Measurements from ENCODE around the gene PIEZO1.
A peak's percentile ranks its signal among the peaks of the same experiment; 100 is the strongest.

The PIEZO1 gene

DNA sequence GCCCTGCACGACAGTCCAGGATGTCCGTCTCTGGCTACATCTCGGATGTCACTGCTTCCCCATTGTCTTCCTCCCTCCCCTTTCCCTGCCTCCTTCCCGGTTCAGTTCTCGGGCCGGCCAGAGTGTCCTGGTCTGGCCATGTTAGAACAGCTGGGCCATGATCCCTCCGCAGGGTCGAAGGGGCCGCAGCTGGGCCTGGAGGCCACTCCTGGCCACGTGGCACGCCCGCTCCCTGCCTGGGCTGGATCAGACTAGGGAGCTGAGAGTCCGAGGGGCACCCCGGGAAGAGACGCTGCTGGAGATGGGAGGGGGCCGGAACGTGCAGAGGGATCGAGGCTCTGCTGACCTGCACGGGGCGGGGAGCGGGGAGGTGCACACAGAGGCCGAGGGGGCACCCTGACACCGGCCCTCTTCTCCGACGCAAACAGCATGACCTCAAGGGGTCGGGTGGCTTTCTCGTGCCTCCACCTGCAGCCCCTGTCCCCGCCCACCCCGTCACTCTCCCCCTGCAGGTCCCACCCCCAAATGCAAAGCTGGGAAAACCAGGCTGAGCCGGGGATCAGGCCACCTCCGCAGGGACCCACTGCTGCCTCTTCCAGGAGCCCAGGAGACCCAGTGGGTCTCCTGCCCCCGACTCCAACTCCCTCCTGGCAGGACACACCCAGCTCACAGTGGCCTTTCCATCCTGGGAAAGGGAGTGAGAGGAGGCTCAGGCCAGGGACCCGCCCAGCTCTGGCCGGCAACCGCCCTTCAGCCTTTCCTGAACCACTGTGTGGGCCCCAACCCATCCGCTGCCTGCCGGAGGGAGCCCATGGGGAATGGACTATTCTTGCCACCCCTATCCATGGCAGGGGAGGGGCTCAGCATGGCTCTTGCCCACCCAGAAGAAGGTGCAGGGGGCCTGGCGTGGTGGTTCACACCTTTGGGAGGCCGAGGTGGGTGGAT lies 40.2 kb downstream of the PIEZO1 start:
- DNase-seq (ENCODE audit: low read depth, low spot score): no peak
- ChIA-PET POLR2A (interaction anchor here (0.6 kb wide), 1 partner anchor 411 kb away, joined by 3 read pairs; no protein-coding TSS in a partner anchor), CTCF (interaction anchor here (0.8 to 25.4 kb wide), 5 partner anchors 8 to 55 kb away, joined by 3 to 544 read pairs (median 17); no protein-coding TSS in a partner anchor)
- H3K4me3 ChIP-seq (ENCODE audit: low read depth, low read length): no peak overlapping the region
- TF ChIP-seq, protein P1, sequence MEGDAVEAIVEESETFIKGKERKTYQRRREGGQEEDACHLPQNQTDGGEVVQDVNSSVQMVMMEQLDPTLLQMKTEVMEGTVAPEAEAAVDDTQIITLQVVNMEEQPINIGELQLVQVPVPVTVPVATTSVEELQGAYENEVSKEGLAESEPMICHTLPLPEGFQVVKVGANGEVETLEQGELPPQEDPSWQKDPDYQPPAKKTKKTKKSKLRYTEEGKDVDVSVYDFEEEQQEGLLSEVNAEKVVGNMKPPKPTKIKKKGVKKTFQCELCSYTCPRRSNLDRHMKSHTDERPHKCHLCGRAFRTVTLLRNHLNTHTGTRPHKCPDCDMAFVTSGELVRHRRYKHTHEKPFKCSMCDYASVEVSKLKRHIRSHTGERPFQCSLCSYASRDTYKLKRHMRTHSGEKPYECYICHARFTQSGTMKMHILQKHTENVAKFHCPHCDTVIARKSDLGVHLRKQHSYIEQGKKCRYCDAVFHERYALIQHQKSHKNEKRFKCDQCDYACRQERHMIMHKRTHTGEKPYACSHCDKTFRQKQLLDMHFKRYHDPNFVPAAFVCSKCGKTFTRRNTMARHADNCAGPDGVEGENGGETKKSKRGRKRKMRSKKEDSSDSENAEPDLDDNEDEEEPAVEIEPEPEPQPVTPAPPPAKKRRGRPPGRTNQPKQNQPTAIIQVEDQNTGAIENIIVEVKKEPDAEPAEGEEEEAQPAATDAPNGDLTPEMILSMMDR (IDR thresholded peaks at IDR 0.05; ENCODE audit: insufficient read depth, low read length, missing control alignments): no peak

DNA sequence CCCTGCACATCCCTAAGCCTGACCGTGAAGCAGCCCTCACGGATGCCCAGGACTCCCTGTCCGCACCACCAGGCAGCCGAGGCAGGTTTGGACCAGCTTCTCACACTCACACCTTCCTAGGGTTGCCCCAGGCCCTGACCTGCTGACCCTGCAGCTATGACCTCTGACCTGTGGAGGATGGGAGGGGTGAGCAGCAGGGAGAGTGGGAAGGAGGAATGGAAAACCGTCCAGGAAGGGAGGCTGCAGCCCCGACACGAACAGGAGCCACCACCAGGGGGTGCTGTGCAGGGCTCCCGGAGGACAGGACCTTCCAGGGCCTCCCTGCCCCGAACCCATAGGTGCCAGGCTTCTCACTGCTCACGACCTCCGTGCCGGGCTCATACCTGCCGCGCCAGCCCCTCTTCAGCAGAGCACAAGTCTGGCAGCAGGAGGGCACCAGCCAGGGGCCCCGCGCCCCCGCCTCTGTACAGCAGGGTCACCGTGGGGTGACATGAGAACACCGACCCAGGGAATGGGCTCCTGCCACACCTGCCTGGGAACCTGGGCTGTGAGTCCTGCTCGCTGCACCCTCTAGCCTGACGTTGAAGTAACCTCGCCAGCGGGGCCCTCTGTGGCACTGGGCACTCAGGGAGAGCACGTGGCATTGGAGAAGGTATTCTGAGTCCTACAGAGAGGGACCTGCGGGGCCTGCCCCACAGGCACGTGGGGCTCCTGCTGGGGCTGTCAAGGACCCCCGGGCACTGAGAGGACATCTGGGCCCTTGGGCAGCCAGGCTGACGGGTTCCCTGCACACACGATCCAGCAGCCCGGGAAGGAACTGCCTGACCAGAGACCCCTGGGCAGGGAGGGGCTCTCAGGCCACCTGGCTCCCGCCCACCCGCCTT lies 41.1 kb downstream of the PIEZO1 start:
- DNase-seq (ENCODE audit: low read depth, low spot score): no peak
- POLR2A ChIA-PET: interaction anchor here (1.5 kb wide), 1 partner anchor 41 kb away, joined by 3 read pairs; the partner anchor contains the start of gene PIEZO1
- TF ChIP-seq, protein P1 (IDR thresholded peaks at IDR 0.05; ENCODE audit: insufficient read depth, low read length, missing control alignments): peak; percentile 93
- CTCF ChIA-PET: interaction anchor here (0.6 to 25.4 kb wide), 24 partner anchors 8 to 474 kb away, joined by 3 to 544 read pairs (median 4); partner anchors contain the start of genes PIEZO1 and ZNF778
- H3K4me3 ChIP-seq (ENCODE audit: low read depth, low read length): no peak overlapping the region

DNA sequence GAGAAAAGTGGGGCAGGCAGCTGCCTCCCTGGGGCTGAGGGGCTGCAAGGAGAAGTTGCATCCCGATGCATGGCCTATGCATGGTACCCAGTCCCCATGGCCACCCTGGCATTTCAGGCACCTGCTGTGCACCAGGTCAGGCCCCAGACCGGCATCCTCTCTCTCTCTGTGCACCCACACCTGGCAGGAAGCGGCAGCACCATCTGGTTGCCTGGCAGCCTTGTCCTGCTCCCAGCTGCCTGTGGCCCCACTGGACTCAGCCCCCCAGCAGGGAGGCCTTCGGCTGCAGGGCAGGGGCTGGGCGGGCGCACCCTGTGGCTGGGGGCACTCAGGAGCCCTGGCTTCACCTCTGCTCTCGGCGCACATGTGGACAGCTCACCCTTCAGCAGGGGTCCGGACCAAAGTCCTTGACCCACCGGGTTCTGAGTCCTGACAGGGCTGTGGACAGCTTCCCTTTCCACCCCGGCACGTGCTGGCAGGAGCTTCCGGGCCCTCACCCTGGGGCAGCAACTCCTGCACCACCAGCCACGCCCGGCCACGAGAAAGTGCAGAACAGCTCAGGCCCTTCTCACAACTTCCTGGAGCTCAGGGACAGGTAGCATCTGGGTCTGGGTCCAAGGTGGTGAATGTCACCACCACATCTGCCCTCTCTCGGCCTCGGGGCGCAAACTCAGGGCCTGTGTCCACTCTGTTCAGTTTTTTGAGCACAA lies 42.0 kb downstream of the PIEZO1 start:
- TF ChIP-seq, protein P1 (IDR thresholded peaks at IDR 0.05; ENCODE audit: insufficient read depth, low read length, missing control alignments): no peak
- no peak for DNase-seq (ENCODE audit: low read depth, low spot score)
- no peak overlapping the region for H3K4me3 ChIP-seq (ENCODE audit: low read depth, low read length)
- POLR2A ChIA-PET: interaction anchor here (1.5 kb wide), 1 partner anchor 42 kb away, joined by 3 read pairs; the partner anchor contains the start of gene PIEZO1
- CTCF ChIA-PET: interaction anchor here (0.6 to 25.4 kb wide), 23 partner anchors 9 to 474 kb away, joined by 3 to 544 read pairs (median 4); partner anchors contain the start of genes PIEZO1 and ZNF778

DNA sequence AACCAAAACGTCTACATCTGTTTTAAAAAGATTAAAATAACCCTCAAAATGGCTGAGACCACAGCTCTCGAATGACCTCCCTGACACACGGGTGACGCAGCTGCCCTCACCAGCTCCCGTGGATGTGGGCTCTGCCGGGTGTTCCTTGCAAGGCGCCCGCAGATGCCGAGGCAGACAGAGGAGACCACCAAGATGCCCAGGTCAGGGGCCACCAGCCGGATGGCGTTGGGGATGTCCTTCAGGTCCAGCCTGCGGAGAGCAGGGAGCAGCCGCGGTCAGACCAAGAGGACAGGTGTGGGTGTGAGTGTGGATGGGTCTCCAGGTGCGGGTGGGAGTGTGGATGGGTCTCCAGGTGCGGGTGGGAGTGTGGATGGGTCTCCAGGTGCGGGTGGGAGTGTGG lies 43.7 kb downstream of the PIEZO1 start:
- POLR2A ChIA-PET: no interaction called here
- CTCF ChIA-PET: interaction anchor here (0.7 to 25.4 kb wide), 4 partner anchors 21 to 475 kb away, joined by 4 to 544 read pairs (median 4); partner anchors contain the start of gene PIEZO1
- no peak overlapping the region for H3K4me3 ChIP-seq (ENCODE audit: low read depth, low read length)
- TF ChIP-seq, protein P1 (IDR thresholded peaks at IDR 0.05; ENCODE audit: insufficient read depth, low read length, missing control alignments): no peak
- DNase-seq (ENCODE audit: low read depth, low spot score): no peak

DNA sequence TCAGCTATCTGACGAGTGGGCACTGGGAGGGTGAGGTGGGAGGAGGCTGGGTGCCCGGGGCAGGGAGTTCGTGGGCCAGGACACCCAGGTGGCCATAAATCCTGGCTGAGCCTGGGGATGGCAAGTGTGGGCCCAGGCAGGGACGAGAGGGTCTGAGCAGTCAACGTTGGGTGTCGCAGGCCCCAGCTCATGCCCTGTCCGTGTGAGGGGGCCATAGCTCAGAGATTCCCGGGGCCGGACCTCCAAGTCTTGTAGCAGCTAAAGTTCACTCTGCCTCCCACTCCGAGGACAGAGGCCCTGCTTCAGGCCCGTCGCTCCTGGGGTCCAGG lies 44.3 kb downstream of the PIEZO1 start:
- ChIA-PET CTCF (interaction anchor here (0.7 to 25.4 kb wide), 6 partner anchors 21 to 476 kb away, joined by 3 to 544 read pairs (median 4); partner anchors contain the start of gene PIEZO1), POLR2A (no interaction called here)
- no peak overlapping the region for H3K4me3 ChIP-seq (ENCODE audit: low read depth, low read length)
- DNase-seq (ENCODE audit: low read depth, low spot score): no peak
- TF ChIP-seq, protein P1 (IDR thresholded peaks at IDR 0.05; ENCODE audit: insufficient read depth, low read length, missing control alignments): no peak

Data from AG04449 (cell line).